K562 (cell line): ENCODE data around the gene CDK14. TPM values are rescaled to one million over a fixed set of nuclear protein-coding genes. Genes with fewer than 3 reads are reported as not detected.

Source experiments
- CBFB ChIP-seq: sonication (generic); formaldehyde crosslinking; IDR thresholded peaks from 2 replicates; pipeline ENCODE4 v1.4.0; 2020; ENCODE audit warnings: mild to moderate bottlenecking, missing genetic modification reagents
- CXXC5 ChIP-seq: fragments of 250-450 bp; sonication (Bioruptor Pico); IDR thresholded peaks from 2 replicates; pipeline ENCODE4 v1.8.0; 2022; ENCODE audit warnings: inconsistent platforms, mild to moderate bottlenecking, moderate library complexity
- ESRRB ChIP-seq: fragments of 250-450 bp; sonication (Bioruptor Pico); IDR thresholded peaks from 2 replicates; pipeline ENCODE4 v1.5.0; 2020; ENCODE audit warnings: mild to moderate bottlenecking, moderate library complexity, borderline replicate concordance
- MAFG ChIP-seq: fragments of 450-650 bp; conservative IDR thresholded peaks from 2 replicates; pipeline ENCODE4 v1.6.1; 2016; ENCODE audit warnings: missing genetic modification characterization, missing compliant biosample characterization
- MECOM ChIP-seq: fragments of 250-450 bp; sonication (Bioruptor Pico); IDR thresholded peaks from 2 replicates; pipeline ENCODE4 v1.8.0; 2022; ENCODE audit warnings: inconsistent platforms
- TAL1 ChIP-seq: fragments of 450-650 bp; IDR thresholded peaks from 2 replicates; pipeline ENCODE4 v1.6.1; 2016; ENCODE audit warnings: mild to moderate bottlenecking
- ZEB2 ChIP-seq: fragments of 450-650 bp; IDR thresholded peaks from 2 replicates; pipeline ENCODE4 v1.6.1; 2016
- polyA plus RNA-seq, 8 experiments: library from polyadenylated mRNA; depleted of rRNA in 4 of 8; stranded (reverse) in 5 of 8; unstranded in 3 of 8; fragments of >200 nt; fragmentation: Nextera tagmentation in 2 of 8; fragmentation: Illumina TruSeq in 1 of 8; extraction: Ambion mirVana in 2 of 8; extraction: Trizol in 1 of 8; gene quantifications; 2 replicates each; pipeline versions ENCODE4 v1.2.1 to v1.2.3, GENCODE V29; 2011 to 2014; ENCODE audit warnings: inconsistent platforms in 1 of 8, missing spikeins in 1 of 8
- total RNA-seq, 7 experiments: library from RNA; depleted of rRNA in 6 of 7; stranded (reverse); fragments of >200 nt in 6 of 7; fragmentation: Illumina TruSeq in 2 of 7; extraction: Trizol in 2 of 7; gene quantifications; 2 replicates each; pipeline versions ENCODE4 v1.2.1 to v1.2.3, GENCODE V29; 2011 to 2021; ENCODE audit warnings: low replicate concordance in 1 of 7
- TF ChIP-seq, protein P1 (sequence below), 3 experiments: IDR thresholded peaks in 2 of 3; conservative IDR thresholded peaks in 1 of 3; 2 replicates each; pipeline ENCODE4 v1.5.1; 2011 to 2012; ENCODE audit warnings: low read length in 3 of 3, mild to moderate bottlenecking in 3 of 3, control low read depth in 2 of 3, improper control_type of control experiment in 1 of 3, inconsistent platforms in 1 of 3, low read depth in 1 of 3, mixed read lengths in 1 of 3, moderate library complexity in 1 of 3; ENCODE audit not compliant: insufficient read depth in 2 of 3
- TF ChIP-seq, protein P2 (sequence below): fragments of 450-650 bp; formaldehyde crosslinking; IDR thresholded peaks from 2 replicates; pipeline ENCODE4 v1.4.0; 2022; ENCODE audit warnings: missing genetic modification characterization
- TF ChIP-seq, protein P3 (sequence below): fragments of 450-650 bp; formaldehyde crosslinking; conservative IDR thresholded peaks from 2 replicates; pipeline ENCODE4 v1.4.0; 2022; ENCODE audit warnings: mild to moderate bottlenecking, missing genetic modification characterization
- TF ChIP-seq, protein P4 (sequence below): fragments of 250-450 bp; sonication (Bioruptor Pico); IDR thresholded peaks from 2 replicates; pipeline ENCODE4 v1.6.1; 2021; ENCODE audit warnings: mild to moderate bottlenecking

The CDK14 gene
- total and polyA plus RNA-seq, 9 of the 15 experiments (the other 6 are each of a cell fraction or from before 2014, with no cell fraction given), result 0.03 to 0.91 (median 0.16) TPM

DNA sequence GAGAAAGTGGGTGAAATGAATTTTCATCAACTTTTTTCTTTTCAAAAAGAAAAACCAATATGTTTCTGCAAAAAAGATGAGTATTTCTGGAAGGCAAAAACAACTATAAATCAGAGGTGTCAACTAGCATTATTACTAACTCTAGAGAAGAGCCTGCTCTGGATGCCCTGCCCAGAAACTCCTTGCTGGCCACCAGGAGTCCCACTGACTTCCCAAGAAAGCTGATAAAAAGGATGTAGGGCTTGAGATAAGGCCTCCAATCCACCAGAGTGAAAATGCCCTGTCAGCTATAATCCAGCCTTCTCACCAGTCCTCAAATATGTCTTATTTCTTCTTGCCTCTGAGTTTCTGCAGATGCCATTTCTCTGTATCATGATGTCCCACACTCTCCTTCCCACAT lies 651.4 kb downstream of the CDK14 start (continued):
- TF ChIP-seq ESRRB (no peak), CXXC5 (CRISPR knock-in tag) (no peak), MAFG (tag) (peak; percentile 98), ZEB2 (no peak), MECOM (CRISPR knock-in tag) (no peak), CBFB (no peak), TAL1 (no peak)
- TF ChIP-seq, protein P1, sequence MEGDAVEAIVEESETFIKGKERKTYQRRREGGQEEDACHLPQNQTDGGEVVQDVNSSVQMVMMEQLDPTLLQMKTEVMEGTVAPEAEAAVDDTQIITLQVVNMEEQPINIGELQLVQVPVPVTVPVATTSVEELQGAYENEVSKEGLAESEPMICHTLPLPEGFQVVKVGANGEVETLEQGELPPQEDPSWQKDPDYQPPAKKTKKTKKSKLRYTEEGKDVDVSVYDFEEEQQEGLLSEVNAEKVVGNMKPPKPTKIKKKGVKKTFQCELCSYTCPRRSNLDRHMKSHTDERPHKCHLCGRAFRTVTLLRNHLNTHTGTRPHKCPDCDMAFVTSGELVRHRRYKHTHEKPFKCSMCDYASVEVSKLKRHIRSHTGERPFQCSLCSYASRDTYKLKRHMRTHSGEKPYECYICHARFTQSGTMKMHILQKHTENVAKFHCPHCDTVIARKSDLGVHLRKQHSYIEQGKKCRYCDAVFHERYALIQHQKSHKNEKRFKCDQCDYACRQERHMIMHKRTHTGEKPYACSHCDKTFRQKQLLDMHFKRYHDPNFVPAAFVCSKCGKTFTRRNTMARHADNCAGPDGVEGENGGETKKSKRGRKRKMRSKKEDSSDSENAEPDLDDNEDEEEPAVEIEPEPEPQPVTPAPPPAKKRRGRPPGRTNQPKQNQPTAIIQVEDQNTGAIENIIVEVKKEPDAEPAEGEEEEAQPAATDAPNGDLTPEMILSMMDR (IDR thresholded peaks at IDR 0.05 in 2 of 3, conservative IDR thresholded peaks at IDR 0.05 in 1 of 3; ENCODE audit: insufficient read depth in 2 of 3, low read depth in 1 of 3, low read length in 3 of 3), result peak; percentile 7 to 51 (median 41); a peak in 2 of 6 replicates
- TF ChIP-seq, protein P2, sequence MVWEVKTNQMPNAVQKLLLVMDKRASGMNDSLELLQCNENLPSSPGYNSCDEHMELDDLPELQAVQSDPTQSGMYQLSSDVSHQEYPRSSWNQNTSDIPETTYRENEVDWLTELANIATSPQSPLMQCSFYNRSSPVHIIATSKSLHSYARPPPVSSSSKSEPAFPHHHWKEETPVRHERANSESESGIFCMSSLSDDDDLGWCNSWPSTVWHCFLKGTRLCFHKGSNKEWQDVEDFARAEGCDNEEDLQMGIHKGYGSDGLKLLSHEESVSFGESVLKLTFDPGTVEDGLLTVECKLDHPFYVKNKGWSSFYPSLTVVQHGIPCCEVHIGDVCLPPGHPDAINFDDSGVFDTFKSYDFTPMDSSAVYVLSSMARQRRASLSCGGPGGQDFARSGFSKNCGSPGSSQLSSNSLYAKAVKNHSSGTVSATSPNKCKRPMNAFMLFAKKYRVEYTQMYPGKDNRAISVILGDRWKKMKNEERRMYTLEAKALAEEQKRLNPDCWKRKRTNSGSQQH, result no peak
- TF ChIP-seq, protein P3, sequence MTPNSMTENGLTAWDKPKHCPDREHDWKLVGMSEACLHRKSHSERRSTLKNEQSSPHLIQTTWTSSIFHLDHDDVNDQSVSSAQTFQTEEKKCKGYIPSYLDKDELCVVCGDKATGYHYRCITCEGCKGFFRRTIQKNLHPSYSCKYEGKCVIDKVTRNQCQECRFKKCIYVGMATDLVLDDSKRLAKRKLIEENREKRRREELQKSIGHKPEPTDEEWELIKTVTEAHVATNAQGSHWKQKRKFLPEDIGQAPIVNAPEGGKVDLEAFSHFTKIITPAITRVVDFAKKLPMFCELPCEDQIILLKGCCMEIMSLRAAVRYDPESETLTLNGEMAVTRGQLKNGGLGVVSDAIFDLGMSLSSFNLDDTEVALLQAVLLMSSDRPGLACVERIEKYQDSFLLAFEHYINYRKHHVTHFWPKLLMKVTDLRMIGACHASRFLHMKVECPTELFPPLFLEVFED (CRISPR knock-in tag), result no peak
- TF ChIP-seq, protein P4, sequence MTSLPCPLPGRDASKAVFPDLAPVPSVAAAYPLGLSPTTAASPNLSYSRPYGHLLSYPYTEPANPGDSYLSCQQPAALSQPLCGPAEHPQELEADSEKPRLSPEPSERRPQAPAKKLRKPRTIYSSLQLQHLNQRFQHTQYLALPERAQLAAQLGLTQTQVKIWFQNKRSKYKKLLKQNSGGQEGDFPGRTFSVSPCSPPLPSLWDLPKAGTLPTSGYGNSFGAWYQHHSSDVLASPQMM, result no peak
